Natural killer cell (primary cell): Measurements from ENCODE around the gene SYT2. TPM values are rescaled to one million over a fixed set of nuclear protein-coding genes. Genes with fewer than 3 reads are reported as not detected.
A peak's percentile ranks its signal among the peaks of the same experiment; 100 is the strongest.
"Not testable (repeated sequence)": the region's sequence is repeated elsewhere in the genome, so short reads cannot be mapped to it uniquely, and the experiment has no call there.

Experiments used
- ATAC-seq, 3 donors: fragments of 150-1000 bp in 2 of 3; fragments of 200-7000 bp in 1 of 3; cut with Tn5 transposase; 1 replicate in 1 of 3; 2 replicates in 2 of 3; pipeline ENCODE4 v1.10.0; 2021; ENCODE audit warnings: mild to moderate bottlenecking in 2 of 3, moderate library complexity in 2 of 3
- DNase-seq, 2 donors: peaks; one replicate each; pipeline versions ENCODE4 v3.0.0 to v3.0.0-alpha.2; 2013 to 2021; ENCODE audit warnings: mixed read lengths in 1 of 2
- H3K27ac ChIP-seq: one replicate; pipeline ENCODE4 v1.5.1; 2013; ENCODE audit warnings: mild to moderate bottlenecking, low read length
- H3K27me3 ChIP-seq: one replicate; pipeline ENCODE4 v1.6.1; 2013; ENCODE audit warnings: low read length; ENCODE audit not compliant: control insufficient read depth, insufficient read depth
- H3K36me3 ChIP-seq: one replicate; pipeline ENCODE4 v1.6.1; 2013; ENCODE audit warnings: low read length; ENCODE audit not compliant: control insufficient read depth, insufficient read depth
- H3K4me1 ChIP-seq: one replicate; pipeline ENCODE4 v1.6.1; 2013; ENCODE audit warnings: low read length; ENCODE audit not compliant: control insufficient read depth, insufficient read depth
- H3K4me3 ChIP-seq: one replicate; pipeline ENCODE4 v1.5.1; 2013; ENCODE audit warnings: low read length
- H3K9me3 ChIP-seq: one replicate; pipeline ENCODE4 v1.6.1; 2013; ENCODE audit warnings: low read length; ENCODE audit not compliant: control insufficient read depth, insufficient read depth
- H3K27ac Mint-ChIP-seq, 2 donors: one replicate each; pipeline ENCODE4 v1.8.0; 2022; ENCODE audit warnings: mild to moderate bottlenecking in 2 of 2, mixed read lengths in 2 of 2, moderate library complexity in 1 of 2
- H3K27me3 Mint-ChIP-seq, 2 donors: one replicate each; pipeline ENCODE4 v1.8.0; 2022; ENCODE audit warnings: low read depth in 2 of 2, mixed read lengths in 2 of 2
- H3K36me3 Mint-ChIP-seq: one replicate; pipeline ENCODE4 v1.8.0; 2022; ENCODE audit warnings: mixed read lengths
- H3K4me1 Mint-ChIP-seq, 2 donors: one replicate each; pipeline ENCODE4 v1.8.0; 2022; ENCODE audit warnings: mixed read lengths in 2 of 2
- H3K4me3 Mint-ChIP-seq: one replicate; pipeline ENCODE4 v1.8.0; 2022; ENCODE audit warnings: mild to moderate bottlenecking, moderate library complexity, mixed read lengths
- H3K9me3 Mint-ChIP-seq, 2 donors: one replicate each; pipeline ENCODE4 v1.8.0; 2022; ENCODE audit warnings: mixed read lengths in 2 of 2
- WGBS: methylation state at CpG from one replicate; pipeline ENCODE4 v1.1.7; 2013; ENCODE audit warnings: missing lambda C conversion rate; ENCODE audit not compliant: insufficient coverage; 5-methylcytosine and 5-hydroxymethylcytosine counted together
- intact Hi-C: fragments of 100-400 bp; cut with micrococcal nuclease; formaldehyde crosslinking; loops from one replicate; pipeline ENCODE4 v1.14.2; 2022
- total RNA-seq, 4 donors: library from RNA; stranded (reverse); fragments of 120-200 nt in 1 of 4; gene quantifications; one replicate each; pipeline versions ENCODE4 v1.2.3 to v1.2.4, GENCODE V29; 2013 to 2022
- TF ChIP-seq, protein P1 (sequence below): fragments of 200-600 bp; IDR thresholded peaks from one replicate; pipeline ENCODE4 v1.8.0; 2022; ENCODE audit warnings: antibody characterized with exemption

The SYT2 gene
- total RNA-seq, 3 donors from 2014 or later (not counting 1 experiment from before 2014, with no cell fraction given) = not detected

DNA sequence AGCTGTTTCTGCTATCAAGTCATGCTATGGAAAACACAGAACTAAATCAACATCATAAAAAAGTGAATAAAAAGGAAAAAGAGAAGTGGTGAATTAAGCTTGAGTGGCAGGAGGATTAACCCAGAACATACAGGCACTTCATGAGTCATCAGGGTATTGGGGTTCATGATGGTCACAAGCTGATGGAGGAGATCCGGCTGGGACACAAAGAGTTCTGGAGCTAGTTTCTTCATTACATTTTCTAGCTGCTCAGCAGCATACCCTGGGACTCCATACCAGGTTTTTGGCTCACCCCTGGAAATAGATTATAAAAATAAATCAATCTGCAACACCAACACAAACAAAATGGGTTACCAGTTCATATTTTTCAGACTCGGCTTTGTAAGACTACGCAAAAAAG, 42.5 kb upstream of the SYT2 start:
- Mint-ChIP-seq H3K9me3 (no peaks in the 10 kb centered on the region), H3K27ac (no peak overlapping the region), H3K4me3 (no peak overlapping the region), H3K4me1 (no peaks in the 10 kb centered on the region), H3K36me3 (peaks cover 18% of the 10 kb centered on the region), H3K27me3 (no peaks in the 10 kb centered on the region)
- intact Hi-C loops = no loop called here
- H3K4me1 ChIP-seq = no peaks in the 10 kb centered on the region
- WGBS = 88% methylated on average over 3 of the region's 3 CpGs
- TF ChIP-seq, protein P1, sequence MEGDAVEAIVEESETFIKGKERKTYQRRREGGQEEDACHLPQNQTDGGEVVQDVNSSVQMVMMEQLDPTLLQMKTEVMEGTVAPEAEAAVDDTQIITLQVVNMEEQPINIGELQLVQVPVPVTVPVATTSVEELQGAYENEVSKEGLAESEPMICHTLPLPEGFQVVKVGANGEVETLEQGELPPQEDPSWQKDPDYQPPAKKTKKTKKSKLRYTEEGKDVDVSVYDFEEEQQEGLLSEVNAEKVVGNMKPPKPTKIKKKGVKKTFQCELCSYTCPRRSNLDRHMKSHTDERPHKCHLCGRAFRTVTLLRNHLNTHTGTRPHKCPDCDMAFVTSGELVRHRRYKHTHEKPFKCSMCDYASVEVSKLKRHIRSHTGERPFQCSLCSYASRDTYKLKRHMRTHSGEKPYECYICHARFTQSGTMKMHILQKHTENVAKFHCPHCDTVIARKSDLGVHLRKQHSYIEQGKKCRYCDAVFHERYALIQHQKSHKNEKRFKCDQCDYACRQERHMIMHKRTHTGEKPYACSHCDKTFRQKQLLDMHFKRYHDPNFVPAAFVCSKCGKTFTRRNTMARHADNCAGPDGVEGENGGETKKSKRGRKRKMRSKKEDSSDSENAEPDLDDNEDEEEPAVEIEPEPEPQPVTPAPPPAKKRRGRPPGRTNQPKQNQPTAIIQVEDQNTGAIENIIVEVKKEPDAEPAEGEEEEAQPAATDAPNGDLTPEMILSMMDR = no peak
- DNase-seq (no peak), ATAC-seq (no peak)
- H3K9me3 ChIP-seq = no peaks in the 10 kb centered on the region
- H3K27ac ChIP-seq = no peak overlapping the region
- H3K4me3 ChIP-seq = no peak overlapping the region
- H3K36me3 ChIP-seq = peaks cover 71% of the 10 kb centered on the region
- no peaks in the 10 kb centered on the region for H3K27me3 ChIP-seq

- TF ChIP-seq, protein P1 = no peak
- no peak overlapping the region for H3K27ac Mint-ChIP-seq
These were observed 40.5 kb upstream of the SYT2 start for GRCh38 chr1:202750761-202751160.

DNA sequence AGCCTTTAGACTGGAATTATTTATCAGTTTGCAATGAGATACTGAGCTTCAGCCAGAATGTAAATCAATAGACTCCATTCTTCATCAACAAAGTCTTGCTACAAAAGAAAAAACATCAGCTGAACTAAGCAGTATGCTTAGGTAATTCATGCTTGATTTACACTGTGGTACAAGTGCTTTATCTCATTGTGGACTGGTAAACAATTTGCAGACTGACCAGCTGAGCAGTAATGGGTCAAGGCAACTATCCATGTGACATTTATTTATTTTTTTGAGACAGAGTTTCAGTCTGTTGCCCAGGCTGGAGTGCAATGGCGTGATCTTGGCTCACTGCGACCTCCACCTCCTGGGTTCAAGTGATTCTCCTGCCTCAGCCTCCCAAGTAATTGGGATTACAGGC, 39.8 kb upstream of the SYT2 start:
- H3K27ac ChIP-seq = no peak overlapping the region
- no peak overlapping the region for H3K4me3 Mint-ChIP-seq
- H3K9me3 ChIP-seq = no peaks in the 10 kb centered on the region
- H3K4me3 ChIP-seq = no peak overlapping the region
- no peaks in the 10 kb centered on the region for H3K27me3 Mint-ChIP-seq
- TF ChIP-seq, protein P1 = no peak
- H3K9me3 Mint-ChIP-seq = no peaks in the 10 kb centered on the region
- intact Hi-C loops = loop anchor here (1.0 kb wide), 2 partner anchors 102 to 249 kb away; no protein-coding TSS in a partner anchor
- H3K36me3 ChIP-seq = peaks cover 59% of the 10 kb centered on the region
- no peak overlapping the region for H3K27ac Mint-ChIP-seq
- H3K4me1 Mint-ChIP-seq = no peaks in the 10 kb centered on the region
- no peaks in the 10 kb centered on the region for H3K4me1 ChIP-seq
- H3K36me3 Mint-ChIP-seq = peaks cover 25% of the 10 kb centered on the region
- 92% methylated on average over 2 of the region's 2 CpGs for WGBS
- ATAC-seq = no peak
- DNase-seq = no peak
- H3K27me3 ChIP-seq = no peaks in the 10 kb centered on the region

More at GRCh38 chr1:202750761-202751160, 40.5 kb upstream of the SYT2 start:
- intact Hi-C loops = loop anchor here (1.0 kb wide), 2 partner anchors 102 to 249 kb away; no protein-coding TSS in a partner anchor
- H3K27me3 ChIP-seq = no peaks in the 10 kb centered on the region
- no peaks in the 10 kb centered on the region for H3K27me3 Mint-ChIP-seq
- DNase-seq = peak in 1 of 2 donors; percentile 19
- no peak for ATAC-seq
- no peaks in the 10 kb centered on the region for H3K9me3 ChIP-seq
- no peaks in the 10 kb centered on the region for H3K4me1 ChIP-seq
- H3K36me3 Mint-ChIP-seq = peaks cover 26% of the 10 kb centered on the region
- no peak overlapping the region for H3K27ac ChIP-seq
- no peak overlapping the region for H3K4me3 Mint-ChIP-seq
- WGBS = 100% methylated on average over 1 of the region's 1 CpG
- peaks cover 59% of the 10 kb centered on the region for H3K36me3 ChIP-seq
- no peaks in the 10 kb centered on the region for H3K4me1 Mint-ChIP-seq
- H3K4me3 ChIP-seq = no peak overlapping the region
- no peaks in the 10 kb centered on the region for H3K9me3 Mint-ChIP-seq

- Histone ChIP-seq H3K4me1 (no peaks in the 10 kb centered on the region), H3K9me3 (no peaks in the 10 kb centered on the region), H3K36me3 (peaks cover 58% of the 10 kb centered on the region), H3K27me3 (no peaks in the 10 kb centered on the region), H3K27ac (no peak overlapping the region), H3K4me3 (no peak overlapping the region)
- DNase-seq = no peak
- 80% methylated on average over 1 of the region's 3 CpGs for WGBS
- Mint-ChIP-seq H3K9me3 (peaks cover 0 to 3% of the 10 kb centered on the region in 2 donors), H3K4me3 (no peak overlapping the region), H3K36me3 (peaks cover 39% of the 10 kb centered on the region), H3K4me1 (no peaks in the 10 kb centered on the region), H3K27me3 (no peaks in the 10 kb centered on the region), H3K27ac (no peak overlapping the region)
- no peak for ATAC-seq
- TF ChIP-seq, protein P1 = no peak
- intact Hi-C loops = no loop called here
These were observed 35.2 kb upstream of the SYT2 start for GRCh38 chr1:202745323-202745888.

DNA sequence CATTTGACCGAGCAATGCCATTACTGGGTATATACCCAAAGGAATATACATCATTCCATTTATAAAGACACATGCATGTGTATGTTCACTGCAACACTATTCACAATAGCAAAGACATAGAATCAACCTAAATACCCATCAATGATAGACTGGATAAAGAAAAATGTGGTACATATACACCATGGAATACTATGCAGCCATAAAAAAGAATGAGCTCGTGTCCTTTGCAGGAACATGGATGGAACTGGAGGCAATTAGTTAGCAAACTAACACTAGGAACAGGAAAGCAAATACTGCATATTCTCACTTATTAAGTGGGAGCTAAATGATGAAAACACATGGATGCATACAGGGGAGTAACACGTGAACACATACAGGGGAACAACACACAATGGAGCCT, 34.5 kb upstream of the SYT2 start:
- H3K4me1 Mint-ChIP-seq, ATAC-seq, H3K27ac ChIP-seq, H3K27me3 Mint-ChIP-seq, DNase-seq, H3K27ac Mint-ChIP-seq, H3K4me3 ChIP-seq, H3K4me3 Mint-ChIP-seq, H3K27me3 ChIP-seq, intact Hi-C loops, H3K9me3 Mint-ChIP-seq, H3K4me1 ChIP-seq, H3K9me3 ChIP-seq: not testable (repeated sequence)
- 94% methylated on average over 3 of the region's 3 CpGs for WGBS
- peaks cover 55% of the 10 kb centered on the region for H3K36me3 ChIP-seq
- H3K36me3 Mint-ChIP-seq = peaks cover 39% of the 10 kb centered on the region
